ENCODE data around the gene NKAIN1. TPM values are rescaled to one million over a fixed set of nuclear protein-coding genes. Genes with fewer than 3 reads are reported as not detected.
"Not testable (repeated sequence)": the region's sequence is repeated elsewhere in the genome, so short reads cannot be mapped to it uniquely, and the experiment has no call there.

NKAIN1 gene
- 1.3 TPM for total RNA-seq
- polyA plus RNA-seq (ENCODE audit: insufficient read depth in 1 of 8, insufficient read length in 8 of 8, low replicate concordance in 1 of 8) = 1 to 10 TPM; 1.1 to 2.6 (median 2.0) TPM
- long read RNA-seq, donor 1 = 0 reads
- long read RNA-seq, donor 2 = 0 reads
- long read RNA-seq, donor 3 = 0 reads
- long read RNA-seq, donor 4 = 0 reads
- long read RNA-seq, donor 5 = 0 reads
- long read RNA-seq, donor 6, partial matches to known transcripts = 0 of 1 reads
- long read RNA-seq, donor 6, other reads (novel, unspliced or antisense) = 0 of 1 reads
- long read RNA-seq, donor 7 = 0 reads
- long read RNA-seq, donor 8 = 0 reads
- long read RNA-seq, donor 9 = 0 reads
- long read RNA-seq, donor 10 = 0 reads
- long read RNA-seq, donor 11 = 0 reads

DNA sequence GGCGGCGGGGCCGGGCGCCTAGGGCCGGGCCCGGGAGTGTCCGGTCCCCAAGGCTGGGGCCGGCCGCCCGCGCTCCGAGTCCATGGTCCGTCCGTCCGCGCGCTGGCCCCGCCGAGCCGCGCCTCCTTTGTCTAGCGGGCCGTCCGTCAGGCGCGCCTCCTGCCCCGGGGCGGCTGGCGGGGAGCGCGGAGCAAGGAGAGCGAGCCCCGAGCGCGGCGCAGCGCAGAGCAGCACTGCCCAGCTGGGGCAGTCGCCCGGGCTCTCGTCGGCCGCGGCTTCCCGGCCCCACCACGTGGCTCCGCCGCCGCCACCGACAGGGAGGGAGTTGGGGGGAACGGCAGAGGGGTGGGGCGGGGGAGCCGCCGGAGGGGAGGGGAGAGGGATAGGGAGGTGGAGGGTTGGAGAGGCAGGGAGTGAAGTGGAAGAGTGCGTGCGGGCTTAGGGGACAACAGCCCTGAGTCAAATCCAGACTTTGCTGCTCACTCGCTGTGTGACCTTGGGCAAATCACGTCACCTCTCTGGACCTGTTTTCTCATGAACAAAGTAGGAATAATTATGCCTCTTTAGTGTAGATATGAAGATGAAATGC lies at the start of gene NKAIN1:
TSS of gene NKAIN1 (minus strand) at position 235 of the 589 bp plus-strand sequence. CDS start 340 bp downstream, outside the sequence.
- Histone ChIP-seq H3K9me3 (replicated peaks; ENCODE audit: control insufficient read depth, low read depth, low read length) (no peaks in the 10 kb centered on the region), H3K4me3 (ENCODE audit: low read length) (peak within 1 kb of the TSS; percentile 33), H3K27ac (ENCODE audit: low read length) (no peak within 1 kb of the TSS), H3K4me1 (ENCODE audit: control insufficient read depth, insufficient read depth, low read length) (peaks cover 9% of the 10 kb centered on the region), H3K27me3 (ENCODE audit: control insufficient read depth, insufficient read depth, low read length) (peaks cover 48% of the 10 kb centered on the region), H3K36me3 (ENCODE audit: control insufficient read depth, insufficient read depth, low read length) (no peaks in the 10 kb centered on the region)
- WGBS (ENCODE audit: insufficient coverage) = under 1% methylated on average over 52 of the region's 57 CpGs
- peak; percentile 34 for DNase-seq

DNA sequence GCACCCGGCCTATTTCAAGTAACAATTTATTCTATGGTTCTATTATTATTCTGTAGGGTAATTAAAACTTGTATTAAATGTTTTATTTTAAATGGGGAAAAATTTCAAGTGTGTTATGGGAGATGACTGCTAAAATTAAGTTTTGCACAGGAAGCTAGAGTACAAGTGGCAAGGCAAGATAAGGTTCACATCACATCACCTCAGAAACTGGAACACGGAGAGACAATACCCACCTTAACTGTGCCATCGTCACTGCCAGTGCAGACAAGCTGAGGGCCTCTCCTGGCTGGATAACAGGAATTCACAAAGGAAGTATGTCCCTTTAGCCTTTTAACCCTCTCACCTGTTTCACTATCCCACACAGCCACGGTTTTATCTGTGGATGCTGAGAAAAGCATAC lies 49.3 kb upstream of the NKAIN1 start:
- Histone ChIP-seq H3K4me1 (ENCODE audit: control insufficient read depth, insufficient read depth, low read length) (no peaks in the 10 kb centered on the region), H3K9me3 (replicated peaks; ENCODE audit: control insufficient read depth, low read depth, low read length) (no peaks in the 10 kb centered on the region), H3K4me3 (ENCODE audit: low read length) (no peak overlapping the region), H3K27ac (ENCODE audit: low read length) (no peak overlapping the region), H3K27me3 (ENCODE audit: control insufficient read depth, insufficient read depth, low read length) (no peaks in the 10 kb centered on the region), H3K36me3 (ENCODE audit: control insufficient read depth, insufficient read depth, low read length) (peaks cover 51% of the 10 kb centered on the region)
- DNase-seq = no peak
- 86% methylated on average over 2 of the region's 4 CpGs for WGBS (ENCODE audit: insufficient coverage)

DNA sequence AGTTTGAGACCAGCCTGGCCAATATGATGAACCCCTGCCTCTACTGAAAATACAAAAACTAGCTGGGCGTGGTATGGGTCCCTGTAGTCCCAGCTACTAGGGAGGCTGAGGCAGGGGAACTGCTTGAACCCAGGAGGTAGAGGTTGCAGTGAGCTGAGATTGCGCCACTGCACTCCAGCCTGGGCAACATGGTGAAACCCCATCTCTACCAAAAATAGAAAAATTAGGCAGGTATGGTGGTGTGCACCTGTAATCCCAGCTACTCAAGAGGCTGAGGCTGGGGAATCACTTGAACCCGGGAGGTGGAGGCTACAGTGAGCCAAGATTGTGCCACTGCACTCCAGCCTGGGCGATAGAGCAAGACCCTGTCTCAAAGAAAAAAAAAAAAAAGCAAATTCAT lies 48.1 kb upstream of the NKAIN1 start:
- not testable (repeated sequence) for H3K4me3 ChIP-seq (ENCODE audit: low read length); DNase-seq; H3K9me3 ChIP-seq (replicated peaks; ENCODE audit: control insufficient read depth, low read depth, low read length); H3K27me3 ChIP-seq (ENCODE audit: control insufficient read depth, insufficient read depth, low read length); H3K27ac ChIP-seq (ENCODE audit: low read length); H3K4me1 ChIP-seq (ENCODE audit: control insufficient read depth, insufficient read depth, low read length)
- no CpG with 5 or more reads among the region's 4 CpGs for WGBS (ENCODE audit: insufficient coverage)
- H3K36me3 ChIP-seq (ENCODE audit: control insufficient read depth, insufficient read depth, low read length) = peaks cover 54% of the 10 kb centered on the region

DNA sequence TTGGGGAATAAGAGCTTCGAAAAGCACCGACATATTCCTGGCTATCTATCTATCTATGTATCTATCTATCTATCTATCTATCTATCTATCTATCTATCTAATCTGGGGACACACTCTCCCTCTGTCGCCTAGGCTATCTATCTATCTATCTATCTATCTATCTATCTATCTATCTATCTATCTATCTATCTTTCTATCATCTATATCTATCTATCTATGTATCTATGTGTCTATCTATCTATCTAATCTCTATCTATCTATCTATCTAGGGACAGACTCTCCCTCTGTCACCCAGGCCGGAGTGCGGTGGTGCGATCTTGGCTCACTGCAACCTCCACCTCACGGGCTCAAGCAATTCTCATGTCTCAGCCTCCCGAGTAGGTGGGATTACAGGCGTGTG lies 42.7 kb upstream of the NKAIN1 start:
- H3K9me3 ChIP-seq (replicated peaks; ENCODE audit: control insufficient read depth, low read depth, low read length); H3K4me1 ChIP-seq (ENCODE audit: control insufficient read depth, insufficient read depth, low read length); DNase-seq; H3K27me3 ChIP-seq (ENCODE audit: control insufficient read depth, insufficient read depth, low read length); H3K4me3 ChIP-seq (ENCODE audit: low read length); H3K27ac ChIP-seq (ENCODE audit: low read length): not testable (repeated sequence)
- peaks cover 43% of the 10 kb centered on the region for H3K36me3 ChIP-seq (ENCODE audit: control insufficient read depth, insufficient read depth, low read length)
- WGBS (ENCODE audit: insufficient coverage) = no CpG with 5 or more reads among the region's 9 CpGs

DNA sequence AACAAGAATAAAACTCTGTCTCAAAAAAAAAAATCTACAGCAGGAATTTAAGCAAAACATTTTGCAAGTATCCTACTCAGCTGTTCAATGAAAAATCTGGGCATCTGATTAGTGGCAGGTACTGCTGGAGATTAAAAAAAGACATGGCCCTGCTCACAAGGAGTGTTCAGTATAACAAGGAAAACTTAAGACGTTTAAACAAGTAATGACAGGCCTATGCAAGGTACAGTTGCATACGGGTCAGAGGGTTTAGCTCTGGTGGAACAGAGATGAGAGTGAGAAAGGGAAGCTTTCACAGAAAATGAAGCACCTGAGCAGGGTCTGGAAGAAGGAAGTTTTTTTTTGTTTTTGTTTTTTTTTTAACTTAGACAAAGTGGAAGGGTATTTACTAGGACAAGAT lies 33.9 kb upstream of the NKAIN1 start:
- peaks cover 41% of the 10 kb centered on the region for H3K36me3 ChIP-seq (ENCODE audit: control insufficient read depth, insufficient read depth, low read length)
- H3K27ac ChIP-seq (ENCODE audit: low read length) = no peak overlapping the region
- no peaks in the 10 kb centered on the region for H3K9me3 ChIP-seq (replicated peaks; ENCODE audit: control insufficient read depth, low read depth, low read length)
- no peak for DNase-seq
- H3K27me3 ChIP-seq (ENCODE audit: control insufficient read depth, insufficient read depth, low read length) = no peaks in the 10 kb centered on the region
- 82% methylated on average over 2 of the region's 2 CpGs for WGBS (ENCODE audit: insufficient coverage)
- no peaks in the 10 kb centered on the region for H3K4me1 ChIP-seq (ENCODE audit: control insufficient read depth, insufficient read depth, low read length)
- H3K4me3 ChIP-seq (ENCODE audit: low read length) = no peak overlapping the region

DNA sequence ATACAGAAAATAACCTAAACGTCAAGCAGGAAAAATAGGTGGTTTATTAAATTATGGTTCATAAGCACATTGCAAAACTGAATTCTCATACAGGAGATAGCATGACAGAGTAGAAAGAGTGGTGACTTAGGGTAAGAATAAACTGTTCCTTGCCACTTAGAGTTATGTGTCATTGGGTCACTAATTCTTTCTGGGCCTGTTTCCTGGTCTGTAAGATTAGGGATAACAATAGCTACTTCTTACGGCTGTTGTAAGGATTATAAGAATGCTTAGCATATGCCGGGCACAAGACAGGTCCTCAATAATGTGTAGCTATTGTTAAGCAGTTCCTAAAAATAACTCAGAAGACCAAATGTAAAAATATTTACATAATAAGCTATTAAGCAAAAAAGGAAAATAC lies 32.7 kb upstream of the NKAIN1 start:
- WGBS (ENCODE audit: insufficient coverage) = no CpG with 5 or more reads among the region's 3 CpGs
- Histone ChIP-seq H3K4me1 (ENCODE audit: control insufficient read depth, insufficient read depth, low read length) (no peaks in the 10 kb centered on the region), H3K27ac (ENCODE audit: low read length) (no peak overlapping the region), H3K9me3 (replicated peaks; ENCODE audit: control insufficient read depth, low read depth, low read length) (no peaks in the 10 kb centered on the region), H3K36me3 (ENCODE audit: control insufficient read depth, insufficient read depth, low read length) (peaks cover 39% of the 10 kb centered on the region), H3K4me3 (ENCODE audit: low read length) (no peak overlapping the region), H3K27me3 (ENCODE audit: control insufficient read depth, insufficient read depth, low read length) (no peaks in the 10 kb centered on the region)
- DNase-seq = no peak

DNA sequence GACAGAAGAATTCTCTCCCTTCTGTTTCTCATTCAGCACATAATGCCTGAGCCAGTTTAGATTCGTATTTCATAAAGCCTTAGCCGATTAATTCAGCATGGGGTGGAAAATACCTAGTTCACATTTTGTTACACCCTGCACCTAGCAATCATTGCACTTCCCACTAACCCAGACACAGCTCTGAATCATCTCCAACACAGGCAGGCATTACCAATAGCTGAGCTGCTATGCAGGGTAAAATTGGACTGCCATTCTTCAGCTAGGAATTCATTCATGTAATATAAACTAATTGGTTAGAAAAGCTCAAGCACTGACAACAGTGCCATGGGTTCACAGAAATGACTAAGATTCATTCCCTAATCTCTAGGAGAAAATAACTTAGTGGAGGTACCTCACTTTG lies 26.9 kb upstream of the NKAIN1 start:
- H3K36me3 ChIP-seq (ENCODE audit: control insufficient read depth, insufficient read depth, low read length) = peaks cover 58% of the 10 kb centered on the region
- no peaks in the 10 kb centered on the region for H3K27me3 ChIP-seq (ENCODE audit: control insufficient read depth, insufficient read depth, low read length)
- no peaks in the 10 kb centered on the region for H3K9me3 ChIP-seq (replicated peaks; ENCODE audit: control insufficient read depth, low read depth, low read length)
- no peak overlapping the region for H3K27ac ChIP-seq (ENCODE audit: low read length)
- DNase-seq = no peak
- H3K4me3 ChIP-seq (ENCODE audit: low read length) = no peak overlapping the region
- 92% methylated on average over 2 of the region's 2 CpGs for WGBS (ENCODE audit: insufficient coverage)
- no peaks in the 10 kb centered on the region for H3K4me1 ChIP-seq (ENCODE audit: control insufficient read depth, insufficient read depth, low read length)

DNA sequence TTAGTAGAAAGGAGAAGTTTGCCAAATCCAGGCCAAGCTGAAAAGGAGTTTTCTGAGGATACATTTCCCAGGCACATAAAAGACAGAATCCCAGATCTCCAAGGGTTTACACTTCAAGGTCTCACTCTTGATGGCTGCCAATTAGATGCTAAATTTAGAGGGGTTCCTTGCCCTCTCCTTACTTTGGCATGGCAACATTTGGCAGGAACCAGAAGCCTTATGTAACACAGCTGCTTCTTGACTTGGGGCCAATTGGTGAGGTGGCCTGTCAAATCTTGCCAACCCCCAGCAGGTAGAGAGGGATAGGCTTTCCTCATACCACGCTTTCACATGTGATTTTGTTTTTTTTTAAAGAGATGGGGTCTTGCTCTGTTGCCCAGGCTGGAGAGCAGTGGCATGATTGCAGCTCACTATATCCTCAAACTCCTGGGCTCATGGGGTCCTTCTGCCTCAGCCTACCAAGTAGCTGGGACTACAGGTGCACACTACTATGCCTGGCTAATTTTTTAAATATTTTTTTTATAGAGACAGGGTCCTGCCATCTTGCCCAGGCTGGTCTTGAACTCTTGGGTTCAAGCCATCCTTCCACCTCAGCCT lies 25.2 kb upstream of the NKAIN1 start:
- Histone ChIP-seq H3K27ac (ENCODE audit: low read length) (no peak overlapping the region), H3K36me3 (ENCODE audit: control insufficient read depth, insufficient read depth, low read length) (peaks cover 57% of the 10 kb centered on the region), H3K4me1 (ENCODE audit: control insufficient read depth, insufficient read depth, low read length) (no peaks in the 10 kb centered on the region), H3K27me3 (ENCODE audit: control insufficient read depth, insufficient read depth, low read length) (no peaks in the 10 kb centered on the region), H3K4me3 (ENCODE audit: low read length) (no peak overlapping the region), H3K9me3 (replicated peaks; ENCODE audit: control insufficient read depth, low read depth, low read length) (no peaks in the 10 kb centered on the region)
- no CpG with 5 or more reads among the region's 1 CpG for WGBS (ENCODE audit: insufficient coverage)
- DNase-seq = peak; percentile 2

DNA sequence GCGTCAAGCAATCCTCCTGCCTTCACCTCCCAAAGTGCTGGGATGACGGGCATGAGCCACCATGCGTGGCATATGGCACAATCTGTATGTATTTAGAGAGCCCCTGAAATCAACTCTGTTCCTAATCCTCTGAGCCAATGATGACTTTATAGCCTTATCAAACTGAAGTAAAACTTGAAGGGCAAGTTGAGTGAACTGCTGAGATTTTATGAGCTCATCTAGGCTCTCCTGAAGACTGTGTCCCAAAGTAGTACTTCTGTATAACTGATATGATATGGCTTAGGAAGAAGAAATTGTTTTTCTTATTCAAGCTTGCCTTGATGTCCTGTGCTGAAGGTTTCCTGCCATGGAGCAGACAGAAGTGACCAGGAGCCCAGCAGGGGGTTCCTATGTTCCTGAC lies 23.7 kb upstream of the NKAIN1 start:
- Histone ChIP-seq H3K36me3 (ENCODE audit: control insufficient read depth, insufficient read depth, low read length) (peaks cover 57% of the 10 kb centered on the region), H3K4me3 (ENCODE audit: low read length) (no peak overlapping the region), H3K27me3 (ENCODE audit: control insufficient read depth, insufficient read depth, low read length) (no peaks in the 10 kb centered on the region), H3K9me3 (replicated peaks; ENCODE audit: control insufficient read depth, low read depth, low read length) (no peaks in the 10 kb centered on the region), H3K27ac (ENCODE audit: low read length) (no peak overlapping the region), H3K4me1 (ENCODE audit: control insufficient read depth, insufficient read depth, low read length) (no peaks in the 10 kb centered on the region)
- DNase-seq = no peak
- no CpG with 5 or more reads among the region's 3 CpGs for WGBS (ENCODE audit: insufficient coverage)

DNA sequence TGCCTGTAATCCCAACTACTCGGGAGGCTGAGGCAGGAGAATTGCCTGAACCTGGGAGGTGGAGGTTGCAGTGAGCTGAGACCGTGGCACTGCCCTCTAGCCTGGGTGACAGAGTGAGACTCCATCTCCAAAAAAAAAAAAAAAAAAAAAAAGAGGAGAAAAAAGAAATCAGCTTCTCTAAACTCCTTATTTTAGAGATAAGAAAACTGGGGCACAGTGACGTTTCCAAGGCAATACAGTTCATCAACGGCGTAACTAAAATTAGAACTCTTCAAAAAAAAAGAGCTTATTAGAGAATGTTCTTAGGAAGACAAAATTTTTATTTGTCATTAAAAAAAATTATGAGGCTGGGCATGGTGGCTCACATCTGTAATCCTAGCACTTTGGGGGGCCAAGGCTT lies 22.7 kb upstream of the NKAIN1 start:
- DNase-seq; H3K9me3 ChIP-seq (replicated peaks; ENCODE audit: control insufficient read depth, low read depth, low read length); H3K27ac ChIP-seq (ENCODE audit: low read length); H3K4me1 ChIP-seq (ENCODE audit: control insufficient read depth, insufficient read depth, low read length); H3K27me3 ChIP-seq (ENCODE audit: control insufficient read depth, insufficient read depth, low read length); H3K4me3 ChIP-seq (ENCODE audit: low read length): not testable (repeated sequence)
- H3K36me3 ChIP-seq (ENCODE audit: control insufficient read depth, insufficient read depth, low read length) = peaks cover 58% of the 10 kb centered on the region
- no CpG with 5 or more reads among the region's 5 CpGs for WGBS (ENCODE audit: insufficient coverage)
